HepG2 (cell line): Measurements from ENCODE around the gene TFAP2A. TPM values are rescaled to one million over a fixed set of nuclear protein-coding genes. Genes with fewer than 3 reads are reported as not detected.

ENCODE experiments used
- ATAC-seq: fragments of 200-7000 bp; cut with Tn5 transposase; 3 replicates; pipeline ENCODE4 v1.9.1; 2020; ENCODE audit warnings: mild to moderate bottlenecking, moderate library complexity
- BruUV-seq: library from RNA; stranded (reverse); fragments of 400-500 nt; replicated peaks from 2 replicates; lab custom pipeline; 2021; lab: Mats Ljungman, UMichigan
- CTCF ChIA-PET: fragments of 300-600 bp; formaldehyde crosslinking; extraction: SDS; loops from one replicate; lab custom pipeline; 2021; ENCODE audit warnings: low total read pairs, inconsistent platforms, low intra/inter-chr PET ratio; lab: Yijun Ruan, JAX
- POLR2A ChIA-PET: fragments of 350-600 bp; sonication (Branson Sonifier 250); formaldehyde crosslinking; loops from one replicate; lab custom pipeline; 2020; ENCODE audit warnings: antibody characterized with exemption, inconsistent platforms; lab: Yijun Ruan, JAX
- DNase-seq: peaks from one replicate; pipeline ENCODE4 v3.0.0-alpha.2; 2015; ENCODE audit warnings: low spot score
- FAIRE-seq: peaks from 3 replicates; lab custom pipeline; 2011; peaks lifted over from hg19 to GRCh38; lab: Jason Lieb, UNC
- H2AFZ ChIP-seq: one replicate; pipeline ENCODE4 v1.6.1; 2011; ENCODE audit warnings: low read length, inconsistent platforms
- H3K27ac ChIP-seq: fragments of 300-600 bp; 3 replicates; pipeline ENCODE4 v1.8.0; 2011; ENCODE audit warnings: mixed run types, mild to moderate bottlenecking, mixed read lengths, low read length, inconsistent platforms; ENCODE audit not compliant: insufficient read depth; ENCODE audit errors: extremely low read length
- H3K27me3 ChIP-seq, 2 experiments: fragments of 200-600 bp in 1 of 2; 2 replicates in 1 of 2; 3 replicates in 1 of 2; pipeline versions ENCODE4 v1.6.0 to v1.8.0; 2011; ENCODE audit warnings: low read length in 2 of 2, mild to moderate bottlenecking in 2 of 2, moderate library complexity in 2 of 2, inconsistent platforms in 1 of 2; ENCODE audit not compliant: insufficient read depth in 2 of 2, control insufficient read depth in 1 of 2
- H3K36me3 ChIP-seq, 2 experiments: fragments of 200-600 bp in 1 of 2; replicated peaks in 1 of 2; 2 replicates in 1 of 2; 3 replicates in 1 of 2; pipeline versions ENCODE4 v1.5.1 to v1.8.0; 2011; ENCODE audit warnings: low read length in 2 of 2, inconsistent platforms in 1 of 2; ENCODE audit not compliant: insufficient read depth in 2 of 2, control insufficient read depth in 1 of 2
- H3K4me1 ChIP-seq: 2 replicates; pipeline ENCODE4 v1.5.1; 2012; ENCODE audit warnings: low read length, inconsistent platforms; ENCODE audit not compliant: insufficient read depth
- H3K4me2 ChIP-seq: 2 replicates; pipeline ENCODE4 v1.6.0; 2011; ENCODE audit warnings: low read depth, low read length, inconsistent platforms
- H3K4me3 ChIP-seq, 3 experiments: fragments of 200-600 bp in 1 of 3; sonication (generic), shearing (Covaris generic) in 1 of 3; replicated peaks in 1 of 3; 2 replicates each; pipeline ENCODE4 v1.5.1; 2011 to 2016; ENCODE audit warnings: low read length in 3 of 3, inconsistent platforms in 2 of 3, low read depth in 2 of 3, mild to moderate bottlenecking in 2 of 3, control low read depth in 1 of 3, mixed read lengths in 1 of 3; ENCODE audit not compliant: insufficient read depth in 1 of 3
- H3K79me2 ChIP-seq: one replicate; pipeline ENCODE4 v1.6.1; 2011; ENCODE audit warnings: low read length, inconsistent platforms; ENCODE audit not compliant: insufficient read depth
- H3K9ac ChIP-seq: 2 replicates; pipeline ENCODE4 v1.6.0; 2011; ENCODE audit warnings: mild to moderate bottlenecking, low read depth, low read length, inconsistent platforms; ENCODE audit not compliant: insufficient read depth
- H3K9me3 ChIP-seq: 2 replicates; pipeline ENCODE4 v1.5.1; 2012; ENCODE audit warnings: mild to moderate bottlenecking, low read length
- H4K20me1 ChIP-seq: 2 replicates; pipeline ENCODE4 v1.6.0; 2011; ENCODE audit warnings: inconsistent platforms, mild to moderate bottlenecking, low read length, moderate library complexity; ENCODE audit not compliant: insufficient read depth
- CBX2 ChIP-seq, 2 experiments: fragments of 200-600 bp in 1 of 2; sonication (generic); formaldehyde crosslinking in 1 of 2; IDR thresholded peaks; 2 replicates each; pipeline versions ENCODE4 v1.7.0 to v1.8.1; 2018 to 2022; ENCODE audit warnings: low read depth in 2 of 2, low read length in 1 of 2, mild to moderate bottlenecking in 1 of 2, missing genetic modification reagents in 1 of 2
- EZH2 ChIP-seq: conservative IDR thresholded peaks from 2 replicates; pipeline ENCODE4 v1.6.1; 2012; ENCODE audit warnings: mild to moderate bottlenecking, low read depth, low read length, moderate library complexity
- HOXA5 ChIP-seq: sonication (generic); formaldehyde crosslinking; IDR thresholded peaks from 2 replicates; pipeline ENCODE4 v1.4.0; 2020; ENCODE audit warnings: missing genetic modification reagents
- KLF15 ChIP-seq: sonication (generic); formaldehyde crosslinking; IDR thresholded peaks from 2 replicates; pipeline ENCODE4 v1.8.1; 2023; ENCODE audit warnings: borderline replicate concordance, mild to moderate bottlenecking, inconsistent platforms, missing genetic modification reagents, mixed read lengths
- KMT2B ChIP-seq: IDR thresholded peaks from 2 replicates; pipeline ENCODE4 v1.6.1; 2016; ENCODE audit warnings: missing genetic modification reagents, missing compliant biosample characterization
- SMAD9 ChIP-seq: sonication (generic); formaldehyde crosslinking; IDR thresholded peaks from 2 replicates; pipeline ENCODE4 v1.5.1; 2020; ENCODE audit warnings: mild to moderate bottlenecking, missing genetic modification reagents
- ZFP82 ChIP-seq: sonication (generic); formaldehyde crosslinking; IDR thresholded peaks from 2 replicates; pipeline ENCODE4 v1.5.1; 2020; ENCODE audit warnings: mild to moderate bottlenecking, missing genetic modification reagents, borderline replicate concordance
- ZNF224 ChIP-seq: sonication (generic); formaldehyde crosslinking; IDR thresholded peaks from 2 replicates; pipeline ENCODE4 v1.5.0; 2020; ENCODE audit warnings: mild to moderate bottlenecking, missing genetic modification reagents
- ZNF550 ChIP-seq: sonication (generic); formaldehyde crosslinking; IDR thresholded peaks from 2 replicates; pipeline ENCODE4 v1.4.0; 2020; ENCODE audit warnings: mild to moderate bottlenecking, missing genetic modification reagents, borderline replicate concordance
- ZNF766 ChIP-seq: sonication (generic); formaldehyde crosslinking; IDR thresholded peaks from 2 replicates; pipeline ENCODE4 v1.5.0; 2020; ENCODE audit warnings: missing genetic modification reagents, borderline replicate concordance
- WGBS: methylation state at CpG from one replicate; pipeline ENCODE4 v1.1.6; 2017; ENCODE audit warnings: low lambda C conversion rate; 5-methylcytosine and 5-hydroxymethylcytosine counted together
- in situ Hi-C: cut with HindIII; loops from 2 replicates; pipeline ENCODE4 v1.10.0; 2017; ENCODE audit warnings: low pct_unique_long_range_greater_than_20kb; ENCODE audit not compliant: extremely low pct_ligation_motif_present
- intact Hi-C: fragments of 100-400 bp; cut with micrococcal nuclease; formaldehyde crosslinking; loops from one replicate; pipeline ENCODE4 v1.10.0; 2022; ENCODE audit not compliant: unreplicated experiment
- polyA plus RNA-seq, 8 experiments: library from polyadenylated mRNA; depleted of rRNA in 3 of 8; stranded (reverse) in 7 of 8; unstranded in 1 of 8; fragments of >200 nt; fragmentation: Illumina TruSeq in 4 of 8; extraction: Trizol in 4 of 8; gene quantifications; 2 replicates each; pipeline versions ENCODE4 v1.2.1 to v1.2.3, GENCODE V29; 2011 to 2016; ENCODE audit warnings: low read depth in 4 of 8, missing spikeins in 1 of 8, mixed read lengths in 1 of 8; ENCODE audit not compliant: insufficient read depth in 1 of 8
- total RNA-seq, 5 experiments: library from RNA; depleted of rRNA; stranded (reverse); fragments of >200 nt; fragmentation: Illumina TruSeq; extraction: Trizol; gene quantifications; 2 replicates each; pipeline ENCODE4 v1.2.3, GENCODE V29; 2016; ENCODE audit warnings: low read depth in 1 of 5
- TF ChIP-seq, protein P1 (sequence below): sonication (generic); formaldehyde crosslinking; IDR thresholded peaks from 2 replicates; pipeline ENCODE4 v1.4.0; 2020; ENCODE audit warnings: low read depth, mild to moderate bottlenecking, missing genetic modification reagents

TFAP2A gene
- total and polyA plus RNA-seq, 2 of the 13 experiments (the other 11 are each of a cell fraction or from before 2014, with no cell fraction given) = not detected

DNA sequence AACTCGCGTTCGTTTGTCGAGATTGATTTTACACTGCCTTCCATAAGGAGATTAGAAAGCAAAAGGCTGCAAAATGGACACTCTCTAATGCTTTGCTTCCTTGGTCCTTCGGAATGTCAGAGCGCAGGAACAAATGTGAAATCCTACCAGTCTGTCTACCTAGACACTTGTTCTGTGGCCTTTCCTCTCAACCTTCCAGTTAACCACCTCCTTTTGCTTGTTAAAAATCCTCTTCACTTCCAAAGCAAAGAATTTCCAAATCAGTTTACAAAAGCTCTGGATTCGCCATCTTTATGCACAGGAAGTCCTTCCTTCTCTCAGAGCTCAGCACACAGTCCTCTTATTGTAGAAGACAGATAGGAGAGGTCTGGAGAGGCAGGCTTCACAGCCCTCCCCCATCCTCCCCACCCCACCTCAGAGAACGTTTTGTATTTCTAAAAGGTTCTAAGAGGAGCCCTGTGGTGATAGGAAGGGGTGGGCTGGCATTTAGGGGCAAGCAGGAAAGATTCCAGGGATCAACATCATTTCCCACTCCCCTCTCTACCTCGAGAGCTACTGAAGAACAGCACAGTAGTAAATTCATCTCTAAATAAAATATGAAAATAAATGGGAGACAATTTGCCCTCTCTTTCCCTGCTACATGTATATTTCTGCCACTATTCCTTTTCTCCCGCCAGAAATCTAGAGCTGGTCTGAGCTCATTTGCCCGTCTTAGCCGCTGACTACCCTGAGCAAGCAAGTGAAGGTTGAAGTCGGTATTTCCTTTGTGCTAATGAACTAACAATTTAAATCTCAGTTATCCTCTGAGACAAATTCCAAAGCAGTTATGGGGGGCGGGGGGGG, 18.9 kb downstream of the TFAP2A start:
- CTCF ChIA-PET = no interaction called here
- POLR2A ChIA-PET = no interaction called here
- in situ Hi-C loops = no loop called here
- no peak overlapping the region for H3K27ac ChIP-seq
- H3K79me2 ChIP-seq = no peaks in the 10 kb centered on the region
- no peak overlapping the region for H3K4me3 ChIP-seq
- BruUV-seq = no TSS peak
- H2AFZ ChIP-seq = no peak overlapping the region
- no peaks in the 10 kb centered on the region for H3K9me3 ChIP-seq
- H3K4me1 ChIP-seq = no peaks in the 10 kb centered on the region
- no peak for DNase-seq
- WGBS = 11% methylated on average over 14 of the region's 14 CpGs
- no peak overlapping the region for H3K9ac ChIP-seq
- H4K20me1 ChIP-seq = no peaks in the 10 kb centered on the region
- H3K27me3 ChIP-seq = peaks cover 7 to 62% of the 10 kb centered on the region in 2 experiments; a peak in 4 of 5 replicates
- no peak for TF ChIP-seq ZFP82 (CRISPR knock-in tag)
- TF ChIP-seq SMAD9 = no peak
- TF ChIP-seq EZH2 = peak; percentile 92; the same call in 1 of the 2 replicates
- TF ChIP-seq CBX2 (IDR thresholded peaks at IDR 0.05; ENCODE audit: low read depth, low read length) = 0 out of 2 replicates have a peak, but pooled peaks have one; percentile 6
- no peak for TF ChIP-seq CBX2 (CRISPR knock-in tag; IDR thresholded peaks at IDR 0.05; ENCODE audit: low read depth)
- TF ChIP-seq, all 625 proteins: peak for 2
- no peak for ATAC-seq
- no peak for FAIRE-seq
- intact Hi-C loops = no loop called here
- no peaks in the 10 kb centered on the region for H3K36me3 ChIP-seq
- no peak overlapping the region for H3K4me2 ChIP-seq

GRCh38 chr6:10395171-10395703, 19.6 kb downstream of the TFAP2A start:
- in situ Hi-C loops = no loop called here
- ChIA-PET POLR2A (no interaction called here), CTCF (no interaction called here)
- 2% methylated on average over 8 of the region's 8 CpGs for WGBS
- no peaks in the 10 kb centered on the region for H4K20me1 ChIP-seq
- BruUV-seq = no TSS peak
- no peak for ATAC-seq
- no peak for FAIRE-seq
- DNase-seq = no peak
- peaks cover 9 to 63% of the 10 kb centered on the region in 2 experiments; a peak in 4 of 5 replicates for H3K27me3 ChIP-seq
- no peaks in the 10 kb centered on the region for H3K79me2 ChIP-seq
- TF ChIP-seq KLF15 (no peak), ZNF550 (CRISPR knock-in tag) (no peak), CBX2 (IDR thresholded peaks at IDR 0.05; ENCODE audit: low read depth, low read length) (0 out of 2 replicates have a peak, but pooled peaks have one; percentile 25), CBX2 (CRISPR knock-in tag; IDR thresholded peaks at IDR 0.05; ENCODE audit: low read depth) (no peak), HOXA5 (CRISPR knock-in tag) (no peak), ZNF224 (CRISPR knock-in tag) (no peak), KMT2B (CRISPR knock-in tag) (no peak), ZNF766 (CRISPR knock-in tag) (no peak)
- TF ChIP-seq, protein P1, sequence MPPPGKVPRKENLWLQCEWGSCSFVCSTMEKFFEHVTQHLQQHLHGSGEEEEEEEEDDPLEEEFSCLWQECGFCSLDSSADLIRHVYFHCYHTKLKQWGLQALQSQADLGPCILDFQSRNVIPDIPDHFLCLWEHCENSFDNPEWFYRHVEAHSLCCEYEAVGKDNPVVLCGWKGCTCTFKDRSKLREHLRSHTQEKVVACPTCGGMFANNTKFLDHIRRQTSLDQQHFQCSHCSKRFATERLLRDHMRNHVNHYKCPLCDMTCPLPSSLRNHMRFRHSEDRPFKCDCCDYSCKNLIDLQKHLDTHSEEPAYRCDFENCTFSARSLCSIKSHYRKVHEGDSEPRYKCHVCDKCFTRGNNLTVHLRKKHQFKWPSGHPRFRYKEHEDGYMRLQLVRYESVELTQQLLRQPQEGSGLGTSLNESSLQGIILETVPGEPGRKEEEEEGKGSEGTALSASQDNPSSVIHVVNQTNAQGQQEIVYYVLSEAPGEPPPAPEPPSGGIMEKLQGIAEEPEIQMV (CRISPR knock-in tag) = no peak
- no peak overlapping the region for H3K9ac ChIP-seq
- no peak overlapping the region for H3K27ac ChIP-seq
- H3K36me3 ChIP-seq = no peaks in the 10 kb centered on the region
- no peak overlapping the region for H3K4me3 ChIP-seq
- no peaks in the 10 kb centered on the region for H3K9me3 ChIP-seq
- no peak overlapping the region for H3K4me2 ChIP-seq
- H2AFZ ChIP-seq = no peak overlapping the region
- no peaks in the 10 kb centered on the region for H3K4me1 ChIP-seq
- intact Hi-C loops = no loop called here
